Progenitor cell of endocrine pancreas (in vitro differentiated cells): ENCODE results near the gene STX8. TPM values are rescaled to one million over a fixed set of nuclear protein-coding genes. Genes with fewer than 3 reads are reported as not detected.

Source experiments
- DNase-seq: peaks from one replicate; pipeline ENCODE4 v3.0.0; 2021; ENCODE audit warnings: low spot score; ENCODE audit not compliant: unreplicated experiment
- H3K27ac Mint-ChIP-seq: 2 replicates; pipeline ENCODE4 v1.8.0; 2021; ENCODE audit warnings: mild to moderate bottlenecking, moderate library complexity, mixed read lengths
- H3K27me3 Mint-ChIP-seq: 2 replicates; pipeline ENCODE4 v1.8.0; 2021; ENCODE audit warnings: mixed read lengths
- H3K36me3 Mint-ChIP-seq: 2 replicates; pipeline ENCODE4 v1.8.0; 2022; ENCODE audit warnings: mixed read lengths; ENCODE audit not compliant: insufficient read depth
- H3K4me1 Mint-ChIP-seq: 2 replicates; pipeline ENCODE4 v1.8.0; 2021; ENCODE audit warnings: low read depth, mixed read lengths
- H3K4me3 Mint-ChIP-seq: 2 replicates; pipeline ENCODE4 v1.8.0; 2021; ENCODE audit warnings: low read depth, mild to moderate bottlenecking, moderate library complexity, mixed read lengths
- H3K9me3 Mint-ChIP-seq: 2 replicates; pipeline ENCODE4 v1.8.0; 2021; ENCODE audit warnings: low read depth, mixed read lengths
- CTCF ChIP-seq: fragments of 200-600 bp; sonication (generic); IDR thresholded peaks from one replicate; pipeline ENCODE4 v1.5.0; 2021; ENCODE audit warnings: antibody characterized with exemption, mild to moderate bottlenecking; ENCODE audit not compliant: unreplicated experiment
- total RNA-seq: library from RNA; stranded (reverse); gene quantifications from 2 replicates; pipeline ENCODE4 v1.2.1, GENCODE V29; 2021

STX8 gene
- total RNA-seq, 1 donor from 2014 or later = 63.4 TPM

GRCh38 chr17:9330141-9330540 lies 245.5 kb downstream of the STX8 start:
- Mint-ChIP-seq H3K27me3 (peaks cover 4% of the 10 kb centered on the region), H3K27ac (no peak overlapping the region), H3K4me3 (no peak overlapping the region), H3K4me1 (peaks cover 13% of the 10 kb centered on the region), H3K36me3 (peaks cover 5% of the 10 kb centered on the region), H3K9me3 (peaks cover 12% of the 10 kb centered on the region)
- DNase-seq = no peak
- no peak for TF ChIP-seq CTCF

- no peak for DNase-seq
Measured at GRCh38 chr17:9329251-9329921, 246.2 kb downstream of the STX8 start.

GRCh38 chr17:9324864-9325263 lies 250.8 kb downstream of the STX8 start:
- TF ChIP-seq CTCF = no peak
- H3K9me3 Mint-ChIP-seq = no peaks in the 10 kb centered on the region
- DNase-seq = no peak
- H3K36me3 Mint-ChIP-seq = no peaks in the 10 kb centered on the region
- no peak overlapping the region for H3K4me3 Mint-ChIP-seq
- peaks cover 4% of the 10 kb centered on the region for H3K27me3 Mint-ChIP-seq
- H3K4me1 Mint-ChIP-seq = peaks cover 4% of the 10 kb centered on the region
- no peak overlapping the region for H3K27ac Mint-ChIP-seq

More at GRCh38 chr17:9329251-9329921, 246.2 kb downstream of the STX8 start:
- Mint-ChIP-seq H3K4me3 (no peak overlapping the region), H3K4me1 (peaks cover 13% of the 10 kb centered on the region), H3K27ac (no peak overlapping the region), H3K9me3 (peaks cover 4% of the 10 kb centered on the region), H3K36me3 (peaks cover 1% of the 10 kb centered on the region), H3K27me3 (peaks cover 4% of the 10 kb centered on the region)
- no peak for TF ChIP-seq CTCF

- TF ChIP-seq CTCF = peak; percentile 33
- Mint-ChIP-seq H3K9me3 (peaks cover 8% of the 10 kb centered on the region), H3K36me3 (peaks cover 9% of the 10 kb centered on the region), H3K4me3 (no peak overlapping the region), H3K4me1 (peaks cover 4% of the 10 kb centered on the region), H3K27ac (no peak overlapping the region), H3K27me3 (peaks cover 4% of the 10 kb centered on the region)
- DNase-seq = no peak
Measured at GRCh38 chr17:9322326-9322725, 253.3 kb downstream of the STX8 start.

GRCh38 chr17:9321890-9322289 lies 253.7 kb downstream of the STX8 start:
- Mint-ChIP-seq H3K27me3 (peaks cover 4% of the 10 kb centered on the region), H3K27ac (no peak overlapping the region), H3K9me3 (peaks cover 8% of the 10 kb centered on the region), H3K36me3 (peaks cover 9% of the 10 kb centered on the region), H3K4me3 (no peak overlapping the region), H3K4me1 (peaks cover 4% of the 10 kb centered on the region)
- TF ChIP-seq CTCF = no peak
- DNase-seq = no peak
